ENCODE results near the gene CFAP52. TPM values are rescaled to one million over a fixed set of nuclear protein-coding genes. Genes with fewer than 3 reads are reported as not detected.
A peak's percentile ranks its signal among the peaks of the same experiment; 100 is the strongest.

Gene CFAP52
- total and polyA plus RNA-seq, 2 of the 8 experiments (the other 6 are each of a cell fraction or from before 2014, with no cell fraction given) = 0.11 TPM; not detected in 1

GRCh38 chr17:9606453-9606852 lies 30.0 kb downstream of the CFAP52 start:
- Histone ChIP-seq H3K36me3 (ENCODE audit: control insufficient read depth in 2 of 4, insufficient read depth in 4 of 4, low read length in 3 of 4) (no peaks in the 10 kb centered on the region), H2AFZ (ENCODE audit: low read length) (no peak overlapping the region), H3K9ac (replicated peaks in 1 of 4; ENCODE audit: extremely low read depth in 1 of 4, low read depth in 3 of 4, low read length in 3 of 4) (no peak overlapping the region), H3K14ac (ENCODE audit: insufficient read length) (peak overlapping the region; percentile 72), H3K4me2 (ENCODE audit: insufficient read depth in 1 of 2, low read depth in 2 of 2, low read length in 2 of 2) (no peak overlapping the region), H4K91ac (replicated peaks; ENCODE audit: insufficient read length, low read length) (no peak overlapping the region), H3K23me2 (ENCODE audit: low read depth, low read length) (no peaks in the 10 kb centered on the region), H2BK15ac (ENCODE audit: low read length) (no peak overlapping the region), H3K79me1 (ENCODE audit: low read depth, low read length) (no peaks in the 10 kb centered on the region), H3K4ac (replicated peaks; ENCODE audit: insufficient read length, low read depth, low read length) (no peak overlapping the region), H3K23ac (ENCODE audit: insufficient read length) (no peak overlapping the region), H3K4me3 (ENCODE audit: extremely low read depth in 1 of 4, insufficient read depth in 2 of 4, low read depth in 3 of 4, low read length in 4 of 4) (no peak overlapping the region), H2BK20ac (ENCODE audit: low read length) (no peak overlapping the region), H3K56ac (replicated peaks; ENCODE audit: insufficient read length, low read depth, low read length) (no peak overlapping the region), H3K9me3 (ENCODE audit: insufficient read depth in 2 of 2, low read depth in 1 of 2, low read length in 1 of 2) (no peaks in the 10 kb centered on the region), H2BK120ac (replicated peaks; ENCODE audit: low read depth, low read length) (no peak overlapping the region), H4K20me1 (replicated peaks in 1 of 2; ENCODE audit: control insufficient read depth in 1 of 2, insufficient read depth in 2 of 2, low read length in 2 of 2) (no peaks in the 10 kb centered on the region), H4K8ac (ENCODE audit: extremely low read depth, insufficient read depth, low read length) (no peak overlapping the region), H3K27me3 (replicated peaks in 1 of 4; ENCODE audit: control insufficient read depth in 3 of 4, extremely low read depth in 1 of 4, insufficient read depth in 3 of 4, low read length in 3 of 4) (no peaks in the 10 kb centered on the region), H3K27ac (ENCODE audit: low read depth, low read length) (no peak overlapping the region), H2AK5ac (ENCODE audit: low read depth, low read length) (no peak overlapping the region), H2BK12ac (ENCODE audit: low read depth, low read length) (no peak overlapping the region), H4K5ac (ENCODE audit: insufficient read length, low read depth, low read length) (no peak overlapping the region), H2BK5ac (ENCODE audit: low read depth, low read length) (no peak overlapping the region), H3K79me2 (ENCODE audit: control insufficient read depth in 1 of 2, insufficient read depth in 2 of 2, low read length in 2 of 2) (no peaks in the 10 kb centered on the region), H3K4me1 (replicated peaks in 1 of 4; ENCODE audit: control insufficient read depth in 3 of 4, insufficient read depth in 4 of 4, low read length in 3 of 4) (no peaks in the 10 kb centered on the region), H3K18ac (ENCODE audit: extremely low read depth, low read length) (no peak overlapping the region)
- WGBS, 2 experiments (ENCODE audit: extremely low coverage in 1 of 2, insufficient coverage in 1 of 2, insufficient read length in 1 of 2, insufficient replicate concordance in 2 of 2, low coverage in 1 of 2, low lambda C conversion rate in 2 of 2, missing lambda C conversion rate in 1 of 2) = 75% methylated on average over 6 of the region's 6 CpGs; no CpG with 5 or more reads in 1 of the 2 experiments
- DNase-seq (ENCODE audit: low read depth in 1 of 2, low spot score in 2 of 2) (no peak), FAIRE-seq (no peak)
- CTCF ChIA-PET (ENCODE audit: partially characterized antibody) = no interaction called here
- POLR2A ChIA-PET (ENCODE audit: partially characterized antibody) = no interaction called here
- TF ChIP-seq CHD1 (IDR thresholded peaks at IDR 0.05; ENCODE audit: low read depth, low read length) (no peak), CBX8 (IDR thresholded peaks at IDR 0.05; ENCODE audit: borderline replicate concordance, low read depth, low read length) (no peak), MAX (IDR thresholded peaks at IDR 0.05) (no peak), POLR2A (IDR thresholded peaks at IDR 0.05; ENCODE audit: control extremely low read depth in 1 of 2, low read depth in 2 of 2, low read length in 2 of 2) (no peak), USF2 (IDR thresholded peaks at IDR 0.05; ENCODE audit: low read length) (no peak), E2F6 (IDR thresholded peaks at IDR 0.05) (no peak), JUND (IDR thresholded peaks at IDR 0.05; ENCODE audit: low read length) (no peak), KDM1A (IDR thresholded peaks at IDR 0.05; ENCODE audit: borderline replicate concordance, low read length) (no peak), SIX5 (IDR thresholded peaks at IDR 0.05; ENCODE audit: low read depth, low read length) (no peak), POLR2AphosphoS5 (IDR thresholded peaks at IDR 0.05; ENCODE audit: low read depth, low read length) (no peak), KDM4A (IDR thresholded peaks at IDR 0.05; ENCODE audit: low read depth, low read length, severe bottlenecking) (no peak), ATF3 (IDR thresholded peaks at IDR 0.05; ENCODE audit: insufficient read depth, low read depth, low read length) (no peak), BCL11A (IDR thresholded peaks at IDR 0.05; ENCODE audit: low read depth in 2 of 2, low read length in 2 of 2) (no peak)

Measured in H1 (cell line).